Astrocyte (in vitro differentiated cells and primary cell): ENCODE measurements around the gene CYB5R4. TPM values are rescaled to one million over a fixed set of nuclear protein-coding genes. Genes with fewer than 3 reads are reported as not detected.
A peak's percentile ranks its signal among the peaks of the same experiment; 100 is the strongest.

Source experiments
- DNase-seq: peaks from one replicate; pipeline ENCODE4 v3.0.0-alpha.2; 2010; ENCODE audit warnings: low read depth
- FAIRE-seq: peaks from 2 replicates; lab custom pipeline; 2011; peaks lifted over from hg19 to GRCh38; lab: Jason Lieb, UNC
- H2AFZ ChIP-seq: 2 replicates; pipeline ENCODE4 v1.6.0; 2012; ENCODE audit warnings: low read depth, low read length, inconsistent platforms
- H3K27ac ChIP-seq: 2 replicates; pipeline ENCODE4 v1.5.1; 2011; ENCODE audit warnings: low read depth, low read length, inconsistent platforms
- H3K27me3 ChIP-seq: 2 replicates; pipeline ENCODE4 v1.6.0; 2011; ENCODE audit warnings: low read length, inconsistent platforms; ENCODE audit not compliant: insufficient read depth
- H3K36me3 ChIP-seq: 2 replicates; pipeline ENCODE4 v1.5.1; 2011; ENCODE audit warnings: low read length, inconsistent platforms; ENCODE audit not compliant: insufficient read depth
- H3K4me1 ChIP-seq: 2 replicates; pipeline ENCODE4 v1.5.1; 2011; ENCODE audit warnings: low read length, inconsistent platforms; ENCODE audit not compliant: insufficient read depth
- H3K4me2 ChIP-seq: 2 replicates; pipeline ENCODE4 v1.6.0; 2012; ENCODE audit warnings: low read length, inconsistent platforms
- H3K4me3 ChIP-seq: 2 replicates; pipeline ENCODE4 v1.5.1; 2011; ENCODE audit warnings: low read depth, mild to moderate bottlenecking, low read length, inconsistent platforms; ENCODE audit not compliant: insufficient read depth
- H3K79me2 ChIP-seq: 2 replicates; pipeline ENCODE4 v1.6.0; 2012; ENCODE audit warnings: mild to moderate bottlenecking, low read length, inconsistent platforms; ENCODE audit not compliant: insufficient read depth
- H3K9ac ChIP-seq: 2 replicates; pipeline ENCODE4 v1.6.0; 2012; ENCODE audit warnings: mild to moderate bottlenecking, low read length, inconsistent platforms
- H3K9me3 ChIP-seq: 2 replicates; pipeline ENCODE4 v1.5.1; 2012; ENCODE audit warnings: low read depth, mild to moderate bottlenecking, low read length, inconsistent platforms; ENCODE audit not compliant: insufficient read depth
- H4K20me1 ChIP-seq: 2 replicates; pipeline ENCODE4 v1.6.0; 2012; ENCODE audit warnings: low read length, inconsistent platforms; ENCODE audit not compliant: insufficient read depth
- H3K27ac Mint-ChIP-seq: one replicate; pipeline ENCODE4 v1.8.0; 2021; ENCODE audit warnings: mild to moderate bottlenecking, mixed read lengths; ENCODE audit not compliant: unreplicated experiment
- H3K27me3 Mint-ChIP-seq: one replicate; pipeline ENCODE4 v1.8.0; 2021; ENCODE audit warnings: low read depth, mixed read lengths; ENCODE audit not compliant: unreplicated experiment
- H3K36me3 Mint-ChIP-seq: one replicate; pipeline ENCODE4 v1.8.0; 2021; ENCODE audit warnings: low read depth, mixed read lengths; ENCODE audit not compliant: unreplicated experiment
- H3K4me1 Mint-ChIP-seq: one replicate; pipeline ENCODE4 v1.8.0; 2021; ENCODE audit warnings: low read depth, mixed read lengths; ENCODE audit not compliant: unreplicated experiment
- H3K4me3 Mint-ChIP-seq: one replicate; pipeline ENCODE4 v1.8.0; 2021; ENCODE audit warnings: mild to moderate bottlenecking, moderate library complexity, mixed read lengths; ENCODE audit not compliant: unreplicated experiment
- H3K9me3 Mint-ChIP-seq: one replicate; pipeline ENCODE4 v1.8.0; 2021; ENCODE audit warnings: mild to moderate bottlenecking, mixed read lengths; ENCODE audit not compliant: unreplicated experiment
- CTCF ChIP-seq: IDR thresholded peaks from 2 replicates; pipeline ENCODE4 v1.5.1; 2011; ENCODE audit warnings: low read depth, mild to moderate bottlenecking, inconsistent platforms, low read length, moderate library complexity; ENCODE audit not compliant: insufficient read depth
- EZH2 ChIP-seq: IDR thresholded peaks from 2 replicates; pipeline ENCODE4 v1.6.1; 2012; ENCODE audit warnings: mild to moderate bottlenecking, low read length, inconsistent platforms; ENCODE audit not compliant: insufficient read depth
- total RNA-seq: library from RNA; stranded (reverse); gene quantifications from 2 replicates; pipeline ENCODE4 v1.2.1, GENCODE V29; 2021

CYB5R4 gene
- total RNA-seq, 1 donor from 2014 or later: 14.0 TPM

GRCh38 chr6:83875843-83876242, 16.4 kb downstream of the CYB5R4 start:
- no peaks in the 10 kb centered on the region for H3K9me3 Mint-ChIP-seq
- no peaks in the 10 kb centered on the region for H3K36me3 Mint-ChIP-seq
- DNase-seq (no peak), FAIRE-seq (no peak)
- H3K27me3 ChIP-seq: no peaks in the 10 kb centered on the region
- H3K27ac Mint-ChIP-seq: no peak overlapping the region
- H3K27me3 Mint-ChIP-seq: no peaks in the 10 kb centered on the region
- H3K27ac ChIP-seq: no peak overlapping the region
- no peak overlapping the region for H2AFZ ChIP-seq
- H3K4me1 Mint-ChIP-seq: peaks cover 9% of the 10 kb centered on the region
- no peak overlapping the region for H3K4me2 ChIP-seq
- peaks cover 19% of the 10 kb centered on the region for H4K20me1 ChIP-seq
- TF ChIP-seq CTCF (no peak), EZH2 (no peak)
- H3K4me3 ChIP-seq: no peak overlapping the region
- no peaks in the 10 kb centered on the region for H3K4me1 ChIP-seq
- no peak overlapping the region for H3K4me3 Mint-ChIP-seq
- H3K9me3 ChIP-seq: no peaks in the 10 kb centered on the region
- no peaks in the 10 kb centered on the region for H3K36me3 ChIP-seq
- peaks cover 12% of the 10 kb centered on the region for H3K79me2 ChIP-seq
- no peak overlapping the region for H3K9ac ChIP-seq

GRCh38 chr6:83878902-83879644, 19.6 kb downstream of the CYB5R4 start:
- Mint-ChIP-seq H3K27me3 (no peaks in the 10 kb centered on the region), H3K27ac (no peak overlapping the region), H3K36me3 (no peaks in the 10 kb centered on the region), H3K4me1 (peaks cover 11% of the 10 kb centered on the region), H3K9me3 (no peaks in the 10 kb centered on the region), H3K4me3 (no peak overlapping the region)
- no peaks in the 10 kb centered on the region for H3K9me3 ChIP-seq
- H3K9ac ChIP-seq: no peak overlapping the region
- no peak overlapping the region for H2AFZ ChIP-seq
- no peak overlapping the region for H3K4me2 ChIP-seq
- H3K79me2 ChIP-seq: peaks cover 14% of the 10 kb centered on the region
- DNase-seq: no peak
- no peak overlapping the region for H3K4me3 ChIP-seq
- H3K27me3 ChIP-seq: no peaks in the 10 kb centered on the region
- no peaks in the 10 kb centered on the region for H3K36me3 ChIP-seq
- no peak for FAIRE-seq
- TF ChIP-seq CTCF: no peak
- TF ChIP-seq EZH2: no peak
- H3K27ac ChIP-seq: no peak overlapping the region
- peaks cover 25% of the 10 kb centered on the region for H4K20me1 ChIP-seq
- no peaks in the 10 kb centered on the region for H3K4me1 ChIP-seq

GRCh38 chr6:83879746-83880145, 20.3 kb downstream of the CYB5R4 start:
- Histone ChIP-seq H3K79me2 (peaks cover 11% of the 10 kb centered on the region), H3K27me3 (no peaks in the 10 kb centered on the region), H3K9me3 (no peaks in the 10 kb centered on the region), H2AFZ (no peak overlapping the region), H3K9ac (no peak overlapping the region), H3K27ac (no peak overlapping the region), H3K36me3 (no peaks in the 10 kb centered on the region), H3K4me1 (no peaks in the 10 kb centered on the region), H3K4me2 (no peak overlapping the region), H3K4me3 (no peak overlapping the region), H4K20me1 (peaks cover 25% of the 10 kb centered on the region)
- H3K4me3 Mint-ChIP-seq: no peak overlapping the region
- DNase-seq (peak; percentile 10), FAIRE-seq (no peak)
- no peaks in the 10 kb centered on the region for H3K27me3 Mint-ChIP-seq
- H3K9me3 Mint-ChIP-seq: no peaks in the 10 kb centered on the region
- no peaks in the 10 kb centered on the region for H3K36me3 Mint-ChIP-seq
- H3K4me1 Mint-ChIP-seq: peaks cover 11% of the 10 kb centered on the region
- no peak overlapping the region for H3K27ac Mint-ChIP-seq
- TF ChIP-seq EZH2: no peak
- no peak for TF ChIP-seq CTCF
